ENCODE results near the gene DHRS4L2.

DHRS4L2 gene

DNA sequence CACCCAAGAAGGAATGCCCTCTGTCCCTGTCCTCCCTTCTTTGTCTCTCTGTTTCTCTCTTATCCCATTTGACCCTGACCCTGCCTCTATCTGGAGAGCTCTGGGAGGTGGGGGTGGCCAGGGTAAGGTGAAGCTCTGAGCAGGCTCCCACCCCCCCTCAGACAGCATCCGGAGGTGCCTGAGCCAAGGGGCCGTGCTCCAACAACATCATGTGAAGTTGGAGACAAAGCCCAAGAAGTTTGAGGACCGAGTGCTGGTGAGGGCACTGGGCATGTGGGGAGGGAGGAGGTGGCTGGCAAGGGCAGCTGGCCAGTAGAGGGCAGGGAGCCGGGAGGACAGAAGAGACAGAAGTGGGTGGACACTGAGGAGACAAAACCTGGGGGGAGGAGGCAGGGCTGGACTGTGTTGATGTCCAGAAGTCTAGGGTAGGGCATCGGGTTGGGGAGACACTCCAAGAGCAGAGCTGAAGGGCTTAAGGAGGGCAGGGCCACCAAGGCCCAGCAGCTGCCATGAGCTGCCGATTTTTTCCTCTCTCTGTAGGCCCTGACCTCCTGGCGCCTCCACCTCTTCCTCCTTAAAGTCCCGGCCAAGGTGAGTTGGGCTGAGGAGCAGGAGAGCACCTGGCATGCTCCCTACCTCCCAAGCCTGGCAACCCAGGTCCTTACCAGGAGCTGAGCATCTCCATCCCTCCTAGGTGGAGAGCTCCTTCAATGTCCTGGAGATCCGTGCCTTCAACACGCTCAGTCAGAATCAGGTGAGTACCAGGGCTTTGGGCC is 65.0 kb downstream of the DHRS4L2 start:
- DNase-seq (ENCODE audit: low read depth), result no peak

GRCh38 chr14:24054324-24054641 is 65.6 kb downstream of the DHRS4L2 start:
- no peak for DNase-seq (ENCODE audit: low read depth)

DNA sequence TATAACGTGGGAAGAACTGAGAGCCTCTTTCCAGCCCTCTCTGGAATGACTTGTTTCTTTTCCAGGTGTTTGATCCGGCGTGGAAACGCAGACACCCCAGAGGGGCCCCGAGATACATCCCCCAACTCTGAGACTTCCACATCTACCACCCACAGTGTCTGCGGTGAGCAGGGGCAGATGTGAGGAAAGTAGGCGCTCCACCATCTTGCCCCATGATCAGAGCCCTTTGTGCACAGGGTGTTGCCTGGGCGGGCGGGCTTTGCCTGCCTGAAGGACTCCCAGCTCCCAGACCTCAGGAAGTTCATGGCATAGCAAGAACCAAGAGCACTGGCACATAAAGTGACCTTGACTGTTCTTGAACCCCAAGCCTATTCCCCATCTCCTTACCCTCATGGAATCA is 65.9 kb downstream of the DHRS4L2 start:
- no peak for DNase-seq (ENCODE audit: low read depth)
